Ishikawa (cell line): ENCODE data around the gene PLEKHH1.

ENCODE experiments used
- EGR1 ChIP-seq: IDR thresholded peaks from 2 replicates; pipeline ENCODE4 v1.6.1; 2012
- EP300 ChIP-seq: IDR thresholded peaks from 2 replicates; pipeline ENCODE4 v1.6.1; 2012; ENCODE audit warnings: borderline replicate concordance
- FOXM1 ChIP-seq: IDR thresholded peaks from 2 replicates; pipeline ENCODE4 v1.6.1; 2012; ENCODE audit warnings: low read depth, borderline replicate concordance
- RAD21 ChIP-seq: IDR thresholded peaks from 2 replicates; pipeline ENCODE4 v1.6.1; 2012; ENCODE audit warnings: low read depth
- TAF1 ChIP-seq: IDR thresholded peaks from 2 replicates; pipeline ENCODE4 v1.6.1; 2012; ENCODE audit warnings: low read depth, mild to moderate bottlenecking
- TEAD4 ChIP-seq: IDR thresholded peaks from 2 replicates; pipeline ENCODE4 v1.6.1; 2012
- ZBTB7A ChIP-seq: IDR thresholded peaks from 2 replicates; pipeline ENCODE4 v1.6.1; 2012; ENCODE audit warnings: low read depth
- TF ChIP-seq, protein P1 (sequence below): IDR thresholded peaks from 2 replicates; pipeline ENCODE4 v1.6.1; 2012; ENCODE audit warnings: low read depth, mild to moderate bottlenecking

DNA sequence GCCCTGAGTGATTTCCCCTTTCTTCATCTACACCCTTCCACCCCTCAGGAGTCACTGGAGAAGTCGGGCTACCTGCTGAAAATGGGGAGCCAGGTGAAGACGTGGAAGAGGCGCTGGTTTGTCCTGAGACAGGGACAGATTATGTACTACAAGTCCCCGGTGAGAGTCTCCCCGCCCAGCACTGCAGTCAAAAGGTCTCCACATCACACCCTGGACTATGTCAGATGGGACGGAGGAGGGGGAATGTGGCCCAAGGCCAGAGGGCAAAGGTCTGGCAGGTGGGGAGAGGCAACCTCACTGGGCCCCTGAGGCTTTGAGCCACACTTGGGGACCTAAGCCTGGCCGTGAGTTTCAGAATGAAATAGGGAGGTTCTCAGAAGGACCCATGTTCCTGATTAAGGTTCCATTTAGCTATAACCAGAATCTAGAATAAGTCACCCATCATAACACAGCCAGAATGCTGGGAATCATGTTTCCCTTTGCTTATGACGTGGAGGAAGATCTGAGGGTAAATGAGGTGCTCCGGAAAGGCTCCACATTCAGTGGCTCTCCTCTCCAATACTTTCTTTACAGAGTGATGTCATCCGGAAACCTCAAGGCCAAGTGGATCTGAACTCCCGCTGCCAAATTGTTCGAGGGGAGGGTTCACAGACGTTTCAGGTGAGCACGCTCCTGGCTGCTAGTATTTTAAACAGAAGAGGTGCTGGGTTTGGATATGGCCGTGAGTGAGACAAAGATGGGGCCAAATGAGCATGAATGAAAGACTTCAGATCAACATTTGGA, 40.3 kb downstream of the PLEKHH1 start:
- TF ChIP-seq TAF1, result no peak
- TF ChIP-seq RAD21, result no peak
- no peak for TF ChIP-seq ZBTB7A
- TF ChIP-seq EGR1, result no peak
- no peak for TF ChIP-seq EP300
- TF ChIP-seq, protein P1, sequence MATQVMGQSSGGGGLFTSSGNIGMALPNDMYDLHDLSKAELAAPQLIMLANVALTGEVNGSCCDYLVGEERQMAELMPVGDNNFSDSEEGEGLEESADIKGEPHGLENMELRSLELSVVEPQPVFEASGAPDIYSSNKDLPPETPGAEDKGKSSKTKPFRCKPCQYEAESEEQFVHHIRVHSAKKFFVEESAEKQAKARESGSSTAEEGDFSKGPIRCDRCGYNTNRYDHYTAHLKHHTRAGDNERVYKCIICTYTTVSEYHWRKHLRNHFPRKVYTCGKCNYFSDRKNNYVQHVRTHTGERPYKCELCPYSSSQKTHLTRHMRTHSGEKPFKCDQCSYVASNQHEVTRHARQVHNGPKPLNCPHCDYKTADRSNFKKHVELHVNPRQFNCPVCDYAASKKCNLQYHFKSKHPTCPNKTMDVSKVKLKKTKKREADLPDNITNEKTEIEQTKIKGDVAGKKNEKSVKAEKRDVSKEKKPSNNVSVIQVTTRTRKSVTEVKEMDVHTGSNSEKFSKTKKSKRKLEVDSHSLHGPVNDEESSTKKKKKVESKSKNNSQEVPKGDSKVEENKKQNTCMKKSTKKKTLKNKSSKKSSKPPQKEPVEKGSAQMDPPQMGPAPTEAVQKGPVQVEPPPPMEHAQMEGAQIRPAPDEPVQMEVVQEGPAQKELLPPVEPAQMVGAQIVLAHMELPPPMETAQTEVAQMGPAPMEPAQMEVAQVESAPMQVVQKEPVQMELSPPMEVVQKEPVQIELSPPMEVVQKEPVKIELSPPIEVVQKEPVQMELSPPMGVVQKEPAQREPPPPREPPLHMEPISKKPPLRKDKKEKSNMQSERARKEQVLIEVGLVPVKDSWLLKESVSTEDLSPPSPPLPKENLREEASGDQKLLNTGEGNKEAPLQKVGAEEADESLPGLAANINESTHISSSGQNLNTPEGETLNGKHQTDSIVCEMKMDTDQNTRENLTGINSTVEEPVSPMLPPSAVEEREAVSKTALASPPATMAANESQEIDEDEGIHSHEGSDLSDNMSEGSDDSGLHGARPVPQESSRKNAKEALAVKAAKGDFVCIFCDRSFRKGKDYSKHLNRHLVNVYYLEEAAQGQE, result no peak
- TF ChIP-seq TEAD4, result no peak
- TF ChIP-seq FOXM1, result no peak
